ENCODE results near the gene DPP8. TPM values are rescaled to one million over a fixed set of nuclear protein-coding genes. Genes with fewer than 3 reads are reported as not detected.
A peak's percentile ranks its signal among the peaks of the same experiment; 100 is the strongest.
"Not testable (repeated sequence)": the region's sequence is repeated elsewhere in the genome, so short reads cannot be mapped to it uniquely, and the experiment has no call there.

The DPP8 gene
- total RNA-seq, 1 donor from 2014 or later, result 62.8 TPM

DNA sequence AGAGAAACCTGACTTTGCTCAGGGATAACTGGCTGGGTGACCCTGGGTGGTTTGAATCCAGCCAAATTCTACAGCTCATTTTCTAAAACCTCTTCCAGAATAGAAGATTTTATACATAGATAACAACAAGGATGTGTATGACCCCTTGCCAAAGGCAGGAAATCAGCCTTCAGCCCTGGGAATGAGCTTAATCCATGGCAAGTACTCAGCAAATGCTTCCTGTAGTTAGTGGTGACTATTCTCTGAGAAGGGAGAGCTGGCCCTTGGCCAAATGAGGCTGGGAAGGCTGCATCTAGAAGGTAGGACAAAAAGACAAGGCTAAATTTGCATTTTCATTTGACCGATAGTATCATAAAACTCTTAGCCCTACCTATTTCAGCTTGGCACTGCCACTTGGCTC, 8.1 kb upstream of the DPP8 start:
- DNase-seq (ENCODE audit: low read depth, low spot score), result no peak

DNA sequence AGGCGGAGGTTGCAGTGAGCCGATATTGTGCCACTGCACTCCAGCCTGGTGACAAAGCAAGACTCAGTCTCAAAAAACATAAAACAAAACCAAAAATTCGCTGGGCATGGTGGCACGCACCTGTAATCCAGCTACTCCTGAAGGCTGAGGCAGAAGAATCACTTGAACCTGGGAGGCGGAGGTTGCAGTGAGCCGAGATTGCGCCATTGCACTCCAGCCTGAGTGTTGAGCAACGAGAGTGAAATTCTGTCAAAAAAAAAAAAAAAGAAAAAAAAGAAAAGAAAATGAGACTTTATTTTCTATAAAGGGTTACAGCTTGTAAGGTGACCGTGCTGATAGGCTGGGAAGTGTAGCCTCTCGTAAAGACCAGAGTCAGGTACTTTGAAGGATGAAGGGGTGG, 6.7 kb upstream of the DPP8 start:
- DNase-seq (ENCODE audit: low read depth, low spot score), result no peak

DNA sequence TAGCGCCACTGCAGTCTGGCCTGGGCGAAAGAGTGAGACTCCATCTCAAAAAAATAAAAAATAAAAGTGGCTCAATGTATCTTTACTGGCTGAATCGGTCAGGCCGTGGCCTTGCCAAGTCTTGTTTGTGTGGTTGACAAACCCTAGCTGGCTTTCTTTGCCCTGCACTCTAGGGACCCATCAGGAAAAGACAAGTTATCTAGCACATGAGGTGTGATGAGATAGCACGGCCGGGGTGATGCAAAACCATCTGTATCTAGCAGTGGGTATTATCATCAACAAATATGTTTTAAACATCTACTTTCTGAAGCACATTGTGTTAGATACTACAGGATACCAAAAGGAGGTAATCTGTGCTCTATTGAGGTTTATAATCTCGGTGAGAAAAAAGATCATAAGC, 3.9 kb upstream of the DPP8 start:
- DNase-seq (ENCODE audit: low read depth, low spot score), result no peak

DNA sequence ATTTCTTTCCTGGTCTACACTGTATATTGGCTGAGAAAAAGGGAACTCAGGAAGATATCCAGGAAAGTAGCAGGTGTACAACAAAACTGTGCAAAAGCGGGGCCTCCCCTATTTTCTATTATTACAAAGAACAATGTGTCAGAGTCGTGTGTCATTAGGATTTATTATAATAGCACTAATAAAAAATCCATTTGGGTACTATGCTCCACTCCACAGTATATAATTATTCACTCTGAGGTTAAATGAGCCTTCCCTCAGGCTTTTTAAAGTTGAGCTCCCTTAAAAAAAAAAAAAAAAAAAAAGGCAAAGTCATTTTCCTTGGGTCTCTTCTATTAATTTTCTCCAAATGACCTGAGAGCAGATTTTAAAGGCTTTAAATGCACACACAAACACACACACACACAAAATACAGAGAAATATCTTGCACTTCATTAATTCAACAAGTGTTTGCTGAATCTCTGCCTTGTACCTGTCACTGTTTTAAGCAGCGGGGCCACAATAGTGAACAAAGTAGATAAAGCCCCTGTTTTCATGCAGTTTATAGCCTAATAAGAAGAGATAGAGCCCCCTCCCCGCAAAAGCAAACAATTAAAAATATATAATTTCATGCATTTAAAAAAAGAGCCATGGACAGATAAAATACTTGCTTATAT, 1.3 kb upstream of the DPP8 start:
- DNase-seq (ENCODE audit: low read depth, low spot score), result no peak

DNA sequence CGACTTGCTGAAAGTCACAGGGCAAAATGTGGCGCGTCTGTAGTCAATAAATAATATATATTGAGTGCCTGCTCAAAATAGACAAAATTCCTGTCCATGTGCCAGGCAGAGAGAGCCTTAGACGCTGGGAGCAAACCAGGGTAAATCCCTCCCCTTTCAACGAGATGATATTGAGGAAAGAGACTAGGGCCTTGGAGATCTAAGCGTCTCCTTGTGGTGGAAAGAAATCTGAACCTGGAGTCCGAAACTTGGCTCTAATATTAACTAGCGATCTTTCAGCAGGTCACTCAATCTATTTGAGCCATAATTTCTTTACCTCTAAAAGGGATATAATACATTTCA, 348 bp upstream of the DPP8 start:
- no peak for DNase-seq (ENCODE audit: low read depth, low spot score)

DNA sequence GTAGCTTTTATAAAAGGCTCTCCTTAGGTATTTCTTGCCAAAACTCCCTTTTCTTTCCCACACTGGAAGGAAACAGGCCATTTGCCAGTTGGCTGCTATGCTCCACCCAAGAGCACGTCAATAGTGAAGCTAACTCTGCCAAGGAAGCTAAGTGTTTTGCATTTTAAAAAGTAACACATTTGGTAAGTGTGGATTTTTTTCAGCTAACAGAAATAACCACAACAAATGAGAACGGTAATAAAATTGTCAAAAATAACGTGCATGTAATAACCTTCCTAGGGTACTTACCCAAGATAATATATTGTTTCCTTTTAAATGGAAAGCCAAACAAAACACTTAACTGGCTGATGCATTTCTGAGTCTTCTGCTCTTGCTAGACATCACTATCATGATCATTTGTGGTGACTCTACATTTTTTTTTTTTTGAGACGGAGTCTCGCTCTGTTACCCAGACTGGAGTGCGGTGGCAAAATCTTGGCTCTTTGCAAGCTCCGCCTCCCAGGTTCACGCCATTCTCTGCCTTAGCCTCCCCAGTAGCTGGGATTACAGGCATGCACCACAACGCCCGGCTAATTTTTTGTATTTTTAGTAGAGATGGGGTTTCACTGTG, 4.6 kb downstream of the DPP8 start:
- DNase-seq (ENCODE audit: low read depth, low spot score), result peak; percentile 43

DNA sequence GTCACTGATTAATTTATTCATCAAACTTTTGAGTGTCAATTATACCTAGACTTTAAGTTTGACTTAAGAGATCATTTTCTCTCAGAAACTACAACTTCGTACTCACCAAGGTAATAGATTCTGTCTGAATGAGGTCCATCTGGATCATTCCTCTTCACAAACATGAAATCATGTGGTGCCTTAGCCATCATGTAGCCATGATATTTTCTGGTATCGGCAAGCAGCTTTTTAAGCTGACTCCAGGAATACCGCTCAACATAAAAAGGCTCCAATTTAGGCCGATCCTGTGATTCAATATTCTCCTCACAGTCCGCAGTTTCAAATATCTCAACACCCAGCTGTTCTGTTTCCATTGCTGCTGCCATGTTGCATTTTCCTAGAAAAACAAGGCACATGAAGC, 5.3 kb downstream of the DPP8 start:
- no peak for DNase-seq (ENCODE audit: low read depth, low spot score)

DNA sequence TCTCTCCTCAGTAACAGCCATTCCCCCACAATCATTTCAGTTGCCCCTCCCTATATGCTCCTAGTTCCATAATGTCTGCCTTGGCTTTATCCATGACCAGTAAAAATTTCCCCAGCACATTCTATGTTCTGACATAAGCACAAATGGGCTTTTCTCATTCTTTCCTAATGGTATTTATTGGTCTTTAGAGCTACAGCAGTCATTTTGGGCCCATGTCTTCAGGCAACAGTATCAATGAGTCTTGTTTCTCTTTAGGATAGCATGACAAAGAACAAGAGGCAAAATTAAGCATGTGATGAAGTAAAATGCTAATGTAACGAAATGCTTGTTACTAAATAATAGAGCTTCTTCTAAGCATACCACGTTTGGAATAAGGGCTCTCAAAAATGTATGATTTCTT, 8.2 kb downstream of the DPP8 start:
- DNase-seq (ENCODE audit: low read depth, low spot score), result no peak

DNA sequence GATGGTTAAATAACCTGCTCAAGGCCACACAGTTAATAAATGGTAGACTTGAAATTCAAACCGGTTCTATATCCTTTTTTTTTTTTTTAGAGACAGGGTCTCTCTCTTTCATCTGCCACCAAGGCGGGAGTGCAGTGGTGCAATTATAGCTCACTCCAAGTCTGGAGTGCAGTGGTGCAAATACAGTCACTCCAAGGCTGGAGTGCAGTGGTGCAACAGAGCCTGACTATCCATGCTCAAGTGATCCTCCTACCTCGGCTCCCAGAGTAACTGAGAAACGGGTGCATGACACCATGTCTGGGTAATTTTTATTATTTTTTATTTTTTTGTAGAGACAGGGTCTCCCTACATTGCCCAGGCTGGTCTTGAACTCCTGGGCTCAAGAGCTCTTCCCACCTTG, 23.4 kb downstream of the DPP8 start:
- no peak for DNase-seq (ENCODE audit: low read depth, low spot score)

DNA sequence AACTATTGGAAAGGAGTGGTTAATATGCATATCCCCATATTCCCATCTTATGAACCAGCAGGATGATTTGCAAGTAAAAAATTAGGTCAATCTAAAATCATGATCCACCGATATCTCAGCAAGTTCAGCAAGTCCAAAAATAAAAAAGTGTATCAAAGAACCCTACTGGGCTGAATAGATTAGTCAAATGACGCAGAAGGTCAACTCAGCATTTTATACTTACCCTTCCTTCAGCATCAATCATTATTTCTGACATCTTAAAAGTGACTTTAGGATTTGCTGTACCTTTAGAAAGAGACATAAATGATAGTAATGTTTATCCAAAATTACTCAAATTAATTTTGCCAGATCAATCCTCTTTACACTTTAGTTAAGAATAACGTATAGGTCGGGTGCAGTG, 32.6 kb downstream of the DPP8 start:
- no peak for DNase-seq (ENCODE audit: low read depth, low spot score)

DNA sequence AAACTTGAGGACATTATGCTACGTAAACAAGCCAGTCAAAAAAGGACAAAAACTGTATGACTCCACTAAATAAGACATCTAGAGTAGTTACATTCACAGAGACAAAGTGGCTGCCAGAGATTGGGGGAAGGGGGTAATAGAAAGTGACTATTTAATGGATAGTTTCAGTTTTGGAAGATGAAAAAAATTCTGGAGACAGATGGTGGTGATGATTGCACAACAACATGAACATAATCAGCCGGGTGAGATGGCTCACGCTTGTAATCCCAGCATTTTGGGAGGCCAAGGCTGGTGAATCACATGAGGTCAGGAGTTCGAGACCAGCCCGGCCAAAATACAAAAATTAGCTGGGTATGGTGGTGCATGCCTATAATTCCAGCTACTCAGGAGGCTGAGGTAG, 40.6 kb downstream of the DPP8 start:
- DNase-seq (ENCODE audit: low read depth, low spot score), result no peak

DNA sequence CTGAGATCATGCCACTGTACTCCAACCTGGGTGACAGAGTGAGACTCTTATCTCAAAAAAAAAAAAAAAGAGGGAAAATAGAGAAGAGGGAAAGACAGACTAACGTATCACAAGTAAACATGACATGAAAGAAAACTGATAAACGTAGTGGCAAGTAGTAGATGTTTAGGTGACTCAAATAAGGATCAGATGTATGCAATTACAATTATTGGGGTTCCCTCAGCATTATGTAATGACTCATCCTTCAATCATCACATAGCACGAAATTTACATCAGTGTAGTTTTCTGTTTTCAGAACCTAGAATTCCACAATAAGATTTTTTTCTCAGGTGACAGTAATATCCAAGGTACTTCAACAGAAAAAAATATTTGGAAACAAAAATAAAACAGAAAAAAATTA, 46.6 kb downstream of the DPP8 start:
- DNase-seq (ENCODE audit: low read depth, low spot score), result no peak

DNA sequence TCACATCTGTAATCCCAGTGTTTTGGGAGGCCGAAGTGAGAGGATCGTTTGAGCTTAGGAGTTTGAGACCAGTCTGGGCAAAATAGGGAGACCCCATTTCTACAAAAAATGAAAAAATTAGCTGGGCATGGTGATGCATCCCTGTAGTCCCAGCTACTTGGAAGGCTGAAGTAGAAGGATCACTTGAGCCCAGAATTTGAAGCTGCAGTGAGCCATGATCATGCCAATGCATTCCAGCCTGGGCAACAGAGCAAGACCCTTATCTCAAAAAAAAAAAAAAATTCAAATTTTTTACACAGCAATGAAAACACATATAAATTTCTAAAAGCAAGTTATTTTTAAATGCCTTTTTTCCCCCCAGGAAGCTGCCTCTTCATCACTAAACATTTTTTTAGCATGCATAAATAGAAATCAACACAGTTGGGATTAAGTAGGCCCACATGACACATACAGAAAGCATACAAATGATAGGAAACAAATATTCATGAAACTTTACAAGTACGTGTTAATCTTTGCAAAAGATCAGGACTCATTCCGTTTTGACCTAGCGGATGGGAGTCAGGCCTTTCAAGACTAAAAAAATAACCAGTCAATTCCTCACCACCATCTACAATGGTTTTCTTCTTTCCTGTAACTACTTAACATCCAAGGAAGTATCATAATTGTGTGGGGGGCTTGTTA, 49.1 kb downstream of the DPP8 start:
- no peak for DNase-seq (ENCODE audit: low read depth, low spot score)

DNA sequence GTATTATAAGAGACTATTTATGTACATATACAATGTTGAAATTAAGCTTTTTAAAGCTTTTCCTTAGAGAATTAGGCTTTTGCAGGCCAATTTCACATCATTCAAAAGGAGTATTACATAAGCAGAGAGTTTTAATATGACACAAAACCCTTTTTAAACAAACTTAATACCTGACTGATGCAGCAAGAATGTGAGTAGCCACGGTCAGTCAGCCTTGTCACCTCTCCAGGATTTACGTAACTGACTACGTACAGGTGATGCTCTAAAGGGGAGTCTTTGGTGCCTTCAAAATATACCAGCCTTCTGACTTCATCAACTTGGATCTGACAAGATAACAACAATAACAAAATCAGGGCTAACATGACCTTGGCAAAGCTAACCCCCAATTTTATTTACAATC, 50.6 kb downstream of the DPP8 start:
- no peak for DNase-seq (ENCODE audit: low read depth, low spot score)

DNA sequence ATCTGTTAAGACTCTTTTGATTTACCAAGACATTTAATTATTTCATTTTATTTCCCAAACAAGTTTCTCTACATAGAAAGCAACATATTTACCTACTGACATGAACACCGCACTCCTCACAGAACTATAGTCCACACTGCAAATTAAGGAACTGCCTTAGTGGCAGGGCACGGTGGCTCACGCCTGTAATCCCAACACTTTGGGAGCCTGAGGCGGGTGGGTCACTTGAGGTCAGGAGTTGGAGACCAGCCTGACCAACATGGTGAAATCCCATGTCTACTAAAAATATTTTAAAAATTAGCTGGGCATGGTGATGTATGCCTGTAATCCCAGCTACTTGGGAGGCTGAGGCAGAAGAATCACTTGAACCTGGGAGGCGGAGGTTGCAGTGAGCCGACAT, 54.4 kb downstream of the DPP8 start:
- DNase-seq (ENCODE audit: low read depth, low spot score), result not testable (repeated sequence)

DNA sequence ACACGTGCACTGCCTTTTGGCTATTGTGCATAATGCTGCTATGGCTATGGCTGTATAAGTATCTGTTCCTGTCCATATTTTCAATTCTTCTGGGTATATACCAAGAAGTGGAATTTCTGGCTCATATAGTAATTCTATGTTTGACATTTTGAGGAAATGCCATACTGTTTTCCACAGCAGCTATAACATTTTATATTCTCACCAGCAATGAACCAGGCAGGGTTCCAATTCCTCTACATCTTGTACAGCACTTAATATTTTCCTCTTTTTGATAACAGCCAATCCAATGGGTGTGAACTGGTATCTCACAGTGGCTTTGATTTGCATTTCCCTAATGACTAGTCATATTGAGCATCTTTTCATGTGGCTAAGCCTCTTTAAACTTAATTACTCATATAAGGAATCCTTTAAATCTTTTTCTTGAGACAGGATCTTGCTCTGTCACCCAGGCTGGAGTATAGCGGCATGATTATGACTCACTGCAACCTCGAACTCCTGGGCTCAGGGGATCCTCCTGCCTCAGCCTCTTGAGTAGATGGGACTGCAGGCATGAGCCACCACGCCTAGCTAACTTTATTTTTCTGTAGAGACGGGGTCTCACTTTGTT, 56.6 kb downstream of the DPP8 start:
- DNase-seq (ENCODE audit: low read depth, low spot score), result no peak

DNA sequence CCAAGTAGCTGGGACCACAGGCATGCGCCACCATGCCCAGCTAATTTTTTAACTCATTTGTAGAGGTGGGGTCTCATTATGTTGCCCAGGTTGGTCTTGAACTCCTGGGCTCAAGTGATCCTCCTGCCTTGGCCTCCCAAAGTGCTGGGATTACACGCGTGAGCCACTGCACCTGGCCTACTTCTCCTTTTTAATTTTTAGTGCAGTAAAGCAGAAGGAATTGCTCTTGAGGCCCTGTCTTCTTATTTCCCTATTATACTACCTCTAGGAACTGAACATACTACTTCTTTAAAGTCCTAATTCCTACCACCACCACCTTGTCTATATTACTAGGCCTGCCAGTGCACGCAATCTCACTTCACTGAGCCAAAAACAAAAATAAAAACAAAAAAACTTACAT, 62.2 kb downstream of the DPP8 start:
- not testable (repeated sequence) for DNase-seq (ENCODE audit: low read depth, low spot score)

DNA sequence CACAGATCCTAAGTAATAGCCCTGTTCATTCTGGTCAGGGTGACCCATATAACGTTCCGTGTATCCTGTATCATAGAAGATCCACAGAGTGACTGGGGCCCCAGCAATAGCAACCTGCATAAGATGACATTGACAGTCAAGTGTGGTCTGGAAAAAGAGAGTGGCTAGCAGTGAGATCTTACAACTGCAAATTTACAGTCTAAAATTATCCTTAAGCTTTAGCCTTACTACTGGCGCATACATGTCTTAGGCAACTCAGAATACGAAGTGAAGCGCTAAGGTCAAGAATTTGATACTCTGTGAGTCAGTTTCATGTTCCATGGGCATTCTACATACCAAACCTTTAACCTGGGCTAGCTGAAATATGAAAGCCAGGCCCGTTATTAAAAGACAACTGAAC, 65.5 kb downstream of the DPP8 start:
- no peak for DNase-seq (ENCODE audit: low read depth, low spot score)

DNA sequence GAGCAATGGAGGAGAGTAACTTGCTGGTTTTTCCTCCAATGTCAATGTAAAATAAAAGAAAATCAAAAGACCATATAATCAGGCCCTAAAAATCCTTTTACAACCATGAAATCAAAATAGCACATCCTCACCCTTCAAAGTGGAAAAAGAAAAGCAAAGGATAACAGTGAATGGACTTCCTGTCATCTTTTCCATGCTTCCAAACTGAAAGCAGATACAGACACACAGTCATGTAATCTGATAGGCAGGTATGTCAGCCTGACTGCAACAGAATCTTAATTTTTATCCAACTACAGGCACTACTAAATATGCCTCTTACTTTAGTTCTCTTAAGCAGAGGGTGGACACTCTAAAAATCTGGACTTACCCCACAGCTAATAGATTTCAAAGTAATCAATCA, 66.9 kb downstream of the DPP8 start:
- no peak for DNase-seq (ENCODE audit: low read depth, low spot score)

DNA sequence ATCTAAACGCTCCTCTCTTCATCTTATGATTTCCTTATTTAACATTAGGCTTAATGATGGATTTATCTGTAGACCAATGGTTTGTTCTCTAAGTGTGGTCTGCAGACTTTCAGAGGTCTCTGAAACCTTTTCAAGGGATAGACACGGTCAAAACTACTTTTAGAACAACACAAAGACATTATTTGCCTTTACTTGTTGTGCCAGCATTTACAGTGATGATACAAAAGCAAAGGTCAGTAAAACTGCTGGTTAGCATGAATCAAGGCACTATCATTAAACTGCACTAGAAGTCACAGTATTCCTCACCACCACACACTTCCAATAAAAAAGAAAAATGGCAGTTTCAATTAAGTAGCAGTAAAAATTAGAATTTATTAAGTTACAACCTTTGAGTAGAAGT, 70.3 kb downstream of the DPP8 start:
- DNase-seq (ENCODE audit: low read depth, low spot score), result no peak

DNA sequence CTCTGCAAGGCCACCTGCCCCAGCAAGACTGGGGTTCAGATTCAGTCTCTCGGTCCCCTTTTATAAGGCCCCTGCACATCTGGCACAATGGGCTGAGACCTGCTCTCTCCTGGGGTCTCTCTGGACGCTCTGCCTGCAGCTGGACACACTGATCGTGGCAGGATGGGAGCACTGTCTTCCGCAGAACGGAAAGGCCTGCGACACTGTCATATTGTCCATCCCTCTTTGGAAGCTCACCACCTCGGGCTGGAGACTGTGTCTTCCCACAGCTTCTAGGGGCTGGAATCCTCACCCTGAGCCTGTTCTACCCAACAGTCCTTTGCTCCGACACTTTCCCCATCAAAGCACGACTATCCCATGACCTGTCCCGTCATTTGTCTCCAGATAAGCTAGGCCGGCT, 83.3 kb downstream of the DPP8 start:
- no peak for DNase-seq (ENCODE audit: low read depth, low spot score)

DNA sequence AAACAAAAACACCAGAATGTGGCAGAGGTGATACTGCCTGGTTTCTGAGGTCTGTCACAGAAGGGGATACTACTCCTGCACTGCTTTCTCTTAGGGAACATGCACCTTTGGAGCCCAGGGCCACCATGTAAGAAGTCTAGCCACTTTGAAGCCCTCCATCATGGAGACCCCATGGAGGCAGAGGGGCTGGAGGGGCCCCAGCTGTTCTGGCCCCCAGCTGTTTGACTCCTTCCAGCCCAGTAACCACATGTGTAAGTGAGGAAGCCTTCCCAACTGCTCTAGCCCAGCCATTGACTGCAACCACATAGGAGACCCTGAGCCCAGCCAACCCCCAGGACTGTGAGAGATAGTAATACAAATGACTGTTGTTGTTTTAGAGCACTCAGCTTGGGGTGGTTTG, 85.8 kb downstream of the DPP8 start:
- DNase-seq (ENCODE audit: low read depth, low spot score), result no peak
